ENCODE measurements around the gene TBC1D2. TPM values are rescaled to one million over a fixed set of nuclear protein-coding genes. Genes with fewer than 3 reads are reported as not detected.

The TBC1D2 gene
- total RNA-seq, 1 donor from 2014 or later: 23.7 TPM

GRCh38 chr9:98164912-98165311, 90.5 kb downstream of the TBC1D2 start:
- H3K4me3 Mint-ChIP-seq (ENCODE audit: unreplicated experiment): no peak overlapping the region
- DNase-seq (ENCODE audit: extremely low spot score, unreplicated experiment): no peak
- TF ChIP-seq CTCF (IDR thresholded peaks at IDR 0.05): no peak
- no peak overlapping the region for H3K27ac Mint-ChIP-seq (ENCODE audit: unreplicated experiment)
- H3K4me1 Mint-ChIP-seq (ENCODE audit: unreplicated experiment): peaks cover 5% of the 10 kb centered on the region
- H3K9me3 Mint-ChIP-seq (ENCODE audit: unreplicated experiment): no peaks in the 10 kb centered on the region
- H3K36me3 Mint-ChIP-seq (ENCODE audit: unreplicated experiment): no peaks in the 10 kb centered on the region
- no peaks in the 10 kb centered on the region for H3K27me3 Mint-ChIP-seq (ENCODE audit: unreplicated experiment)

- no peak for DNase-seq (ENCODE audit: extremely low spot score, unreplicated experiment)
- Mint-ChIP-seq H3K4me3 (ENCODE audit: unreplicated experiment) (no peak overlapping the region), H3K36me3 (ENCODE audit: unreplicated experiment) (no peaks in the 10 kb centered on the region), H3K9me3 (ENCODE audit: unreplicated experiment) (no peaks in the 10 kb centered on the region), H3K27me3 (ENCODE audit: unreplicated experiment) (no peaks in the 10 kb centered on the region), H3K27ac (ENCODE audit: unreplicated experiment) (no peak overlapping the region), H3K4me1 (ENCODE audit: unreplicated experiment) (no peaks in the 10 kb centered on the region)
- TF ChIP-seq CTCF (IDR thresholded peaks at IDR 0.05): no peak
These were observed 92.8 kb downstream of the TBC1D2 start for GRCh38 chr9:98162613-98163012.

GRCh38 chr9:98161851-98162250, 93.6 kb downstream of the TBC1D2 start:
- no peak for DNase-seq (ENCODE audit: extremely low spot score, unreplicated experiment)
- H3K4me3 Mint-ChIP-seq (ENCODE audit: unreplicated experiment): no peak overlapping the region

GRCh38 chr9:98159790-98160189, 95.7 kb downstream of the TBC1D2 start:
- Mint-ChIP-seq H3K27me3 (ENCODE audit: unreplicated experiment) (no peaks in the 10 kb centered on the region), H3K9me3 (ENCODE audit: unreplicated experiment) (no peaks in the 10 kb centered on the region), H3K4me3 (ENCODE audit: unreplicated experiment) (no peak overlapping the region), H3K36me3 (ENCODE audit: unreplicated experiment) (no peaks in the 10 kb centered on the region), H3K27ac (ENCODE audit: unreplicated experiment) (no peak overlapping the region), H3K4me1 (ENCODE audit: unreplicated experiment) (no peaks in the 10 kb centered on the region)
- DNase-seq (ENCODE audit: extremely low spot score, unreplicated experiment): no peak
- TF ChIP-seq CTCF (IDR thresholded peaks at IDR 0.05): no peak

More at GRCh38 chr9:98161851-98162250, 93.6 kb downstream of the TBC1D2 start:
- Mint-ChIP-seq H3K4me1 (ENCODE audit: unreplicated experiment) (no peaks in the 10 kb centered on the region), H3K27ac (ENCODE audit: unreplicated experiment) (no peak overlapping the region), H3K27me3 (ENCODE audit: unreplicated experiment) (no peaks in the 10 kb centered on the region), H3K36me3 (ENCODE audit: unreplicated experiment) (no peaks in the 10 kb centered on the region), H3K9me3 (ENCODE audit: unreplicated experiment) (no peaks in the 10 kb centered on the region)
- TF ChIP-seq CTCF (IDR thresholded peaks at IDR 0.05): no peak

GRCh38 chr9:98159301-98159700, 96.1 kb downstream of the TBC1D2 start:
- Mint-ChIP-seq H3K27me3 (ENCODE audit: unreplicated experiment) (no peaks in the 10 kb centered on the region), H3K9me3 (ENCODE audit: unreplicated experiment) (no peaks in the 10 kb centered on the region), H3K27ac (ENCODE audit: unreplicated experiment) (no peak overlapping the region), H3K4me3 (ENCODE audit: unreplicated experiment) (no peak overlapping the region), H3K36me3 (ENCODE audit: unreplicated experiment) (no peaks in the 10 kb centered on the region), H3K4me1 (ENCODE audit: unreplicated experiment) (no peaks in the 10 kb centered on the region)
- DNase-seq (ENCODE audit: extremely low spot score, unreplicated experiment): no peak
- TF ChIP-seq CTCF (IDR thresholded peaks at IDR 0.05): no peak
